GM18909 (cell line): ENCODE measurements around the gene HGFAC.
"Not testable (repeated sequence)": the region's sequence is repeated elsewhere in the genome, so short reads cannot be mapped to it uniquely, and the experiment has no call there.

Experiments used
- ATAC-seq: cut with Tn5 transposase; IDR thresholded peaks from one replicate; pipeline ENCODE4 v1.9.1; 2021; ENCODE audit warnings: mild to moderate bottlenecking; ENCODE audit not compliant: unreplicated experiment, poor library complexity

HGFAC gene

GRCh38 chr4:3439391-3439790, 2.4 kb upstream of the HGFAC start:
- no peak for ATAC-seq

- ATAC-seq, result no peak
Observed at GRCh38 chr4:3440011-3440410, 1.8 kb upstream of the HGFAC start.

GRCh38 chr4:3440979-3441500, 728 bp upstream of the HGFAC start:
- no peak for ATAC-seq

- ATAC-seq, result no peak
Observed at GRCh38 chr4:3442460-3442958, 741 bp downstream of the HGFAC start.

- peak; percentile 57 for ATAC-seq
Observed at GRCh38 chr4:3442959-3443749, 1.4 kb downstream of the HGFAC start.

GRCh38 chr4:3443750-3444309, 2.1 kb downstream of the HGFAC start:
- ATAC-seq, result no peak

- ATAC-seq, result no peak
Observed at GRCh38 chr4:3444351-3445110, 2.8 kb downstream of the HGFAC start.

- ATAC-seq, result no peak
Observed at GRCh38 chr4:3445111-3445820, 3.5 kb downstream of the HGFAC start.

- ATAC-seq, result no peak
Observed at GRCh38 chr4:3445829-3446545, 4.2 kb downstream of the HGFAC start.

GRCh38 chr4:3446631-3447320, 5.0 kb downstream of the HGFAC start:
- ATAC-seq, result no peak

GRCh38 chr4:3447431-3448395, 5.9 kb downstream of the HGFAC start:
- no peak for ATAC-seq

- no peak for ATAC-seq
Observed at GRCh38 chr4:3449047-3449573, 7.3 kb downstream of the HGFAC start.

GRCh38 chr4:3449574-3450534, 8.1 kb downstream of the HGFAC start:
- no peak for ATAC-seq

- ATAC-seq, result no peak
Observed at GRCh38 chr4:3450643-3451042, 8.9 kb downstream of the HGFAC start.

- ATAC-seq, result no peak
Observed at GRCh38 chr4:3451956-3452355, 10.2 kb downstream of the HGFAC start.

- no peak for ATAC-seq
Observed at GRCh38 chr4:3452376-3452775, 10.6 kb downstream of the HGFAC start.

GRCh38 chr4:3455596-3455995, 13.8 kb downstream of the HGFAC start:
- ATAC-seq, result not testable (repeated sequence)
